GM12891 (cell line): ENCODE data around the gene GADD45B.

Source experiments
- POLR2A ChIP-seq: IDR thresholded peaks from 2 replicates; pipeline ENCODE4 v1.6.1; 2011; ENCODE audit warnings: low read depth, low read length, control low read depth
- POLR2AphosphoS5 ChIP-seq: IDR thresholded peaks from 2 replicates; pipeline ENCODE4 v1.6.1; 2011; ENCODE audit warnings: low read depth, low read length, control low read depth

DNA sequence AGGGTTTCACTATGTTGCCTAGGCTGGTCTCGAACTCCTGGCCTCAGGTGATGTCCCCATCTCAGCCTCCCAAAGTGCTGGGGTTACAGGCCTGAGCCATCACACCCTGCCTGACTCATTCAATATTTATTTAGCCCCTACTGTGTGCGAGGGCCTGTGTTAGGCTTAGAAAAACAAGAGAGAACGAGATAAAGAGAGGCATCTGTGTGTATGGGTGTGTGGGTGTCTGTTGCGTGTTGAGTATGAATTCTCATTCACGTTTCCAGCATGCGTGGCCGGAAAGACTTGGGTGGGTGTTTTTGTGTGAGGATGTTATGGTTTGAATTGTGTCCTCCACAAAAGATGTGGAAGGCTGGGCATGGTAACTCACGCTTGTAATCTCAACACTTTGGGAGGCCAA, 9.5 kb downstream of the GADD45B start:
- TF ChIP-seq POLR2AphosphoS5 (no peak), POLR2A (no peak)
